Measurements from ENCODE around the gene SPAG9. TPM values are rescaled to one million over a fixed set of nuclear protein-coding genes. Genes with fewer than 3 reads are reported as not detected.

SPAG9 gene
- total and polyA plus RNA-seq, 2 experiments from 2014 or later = 13.7 to 45.0 TPM

DNA sequence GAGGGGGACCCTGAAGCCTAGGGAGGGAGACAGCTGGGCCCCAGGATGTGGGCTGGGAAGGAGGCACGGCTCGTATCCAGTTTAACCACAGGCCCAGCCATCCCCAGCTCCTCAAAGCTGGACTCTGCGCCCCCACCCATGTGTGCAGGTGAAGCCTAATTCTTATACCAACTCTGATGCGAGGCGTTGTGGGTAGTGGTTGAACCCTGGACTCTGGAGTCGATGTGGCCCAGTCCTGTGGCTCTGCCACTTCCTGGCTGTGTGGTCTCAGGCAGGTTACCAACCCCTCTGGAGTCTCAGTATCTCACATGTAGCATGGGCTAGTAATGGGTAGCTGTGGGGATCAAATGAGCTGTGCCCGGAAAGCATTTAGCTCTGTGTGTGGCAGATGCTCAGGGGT is 194.1 kb downstream of the SPAG9 start (continued):
- TF ChIP-seq, protein P1, sequence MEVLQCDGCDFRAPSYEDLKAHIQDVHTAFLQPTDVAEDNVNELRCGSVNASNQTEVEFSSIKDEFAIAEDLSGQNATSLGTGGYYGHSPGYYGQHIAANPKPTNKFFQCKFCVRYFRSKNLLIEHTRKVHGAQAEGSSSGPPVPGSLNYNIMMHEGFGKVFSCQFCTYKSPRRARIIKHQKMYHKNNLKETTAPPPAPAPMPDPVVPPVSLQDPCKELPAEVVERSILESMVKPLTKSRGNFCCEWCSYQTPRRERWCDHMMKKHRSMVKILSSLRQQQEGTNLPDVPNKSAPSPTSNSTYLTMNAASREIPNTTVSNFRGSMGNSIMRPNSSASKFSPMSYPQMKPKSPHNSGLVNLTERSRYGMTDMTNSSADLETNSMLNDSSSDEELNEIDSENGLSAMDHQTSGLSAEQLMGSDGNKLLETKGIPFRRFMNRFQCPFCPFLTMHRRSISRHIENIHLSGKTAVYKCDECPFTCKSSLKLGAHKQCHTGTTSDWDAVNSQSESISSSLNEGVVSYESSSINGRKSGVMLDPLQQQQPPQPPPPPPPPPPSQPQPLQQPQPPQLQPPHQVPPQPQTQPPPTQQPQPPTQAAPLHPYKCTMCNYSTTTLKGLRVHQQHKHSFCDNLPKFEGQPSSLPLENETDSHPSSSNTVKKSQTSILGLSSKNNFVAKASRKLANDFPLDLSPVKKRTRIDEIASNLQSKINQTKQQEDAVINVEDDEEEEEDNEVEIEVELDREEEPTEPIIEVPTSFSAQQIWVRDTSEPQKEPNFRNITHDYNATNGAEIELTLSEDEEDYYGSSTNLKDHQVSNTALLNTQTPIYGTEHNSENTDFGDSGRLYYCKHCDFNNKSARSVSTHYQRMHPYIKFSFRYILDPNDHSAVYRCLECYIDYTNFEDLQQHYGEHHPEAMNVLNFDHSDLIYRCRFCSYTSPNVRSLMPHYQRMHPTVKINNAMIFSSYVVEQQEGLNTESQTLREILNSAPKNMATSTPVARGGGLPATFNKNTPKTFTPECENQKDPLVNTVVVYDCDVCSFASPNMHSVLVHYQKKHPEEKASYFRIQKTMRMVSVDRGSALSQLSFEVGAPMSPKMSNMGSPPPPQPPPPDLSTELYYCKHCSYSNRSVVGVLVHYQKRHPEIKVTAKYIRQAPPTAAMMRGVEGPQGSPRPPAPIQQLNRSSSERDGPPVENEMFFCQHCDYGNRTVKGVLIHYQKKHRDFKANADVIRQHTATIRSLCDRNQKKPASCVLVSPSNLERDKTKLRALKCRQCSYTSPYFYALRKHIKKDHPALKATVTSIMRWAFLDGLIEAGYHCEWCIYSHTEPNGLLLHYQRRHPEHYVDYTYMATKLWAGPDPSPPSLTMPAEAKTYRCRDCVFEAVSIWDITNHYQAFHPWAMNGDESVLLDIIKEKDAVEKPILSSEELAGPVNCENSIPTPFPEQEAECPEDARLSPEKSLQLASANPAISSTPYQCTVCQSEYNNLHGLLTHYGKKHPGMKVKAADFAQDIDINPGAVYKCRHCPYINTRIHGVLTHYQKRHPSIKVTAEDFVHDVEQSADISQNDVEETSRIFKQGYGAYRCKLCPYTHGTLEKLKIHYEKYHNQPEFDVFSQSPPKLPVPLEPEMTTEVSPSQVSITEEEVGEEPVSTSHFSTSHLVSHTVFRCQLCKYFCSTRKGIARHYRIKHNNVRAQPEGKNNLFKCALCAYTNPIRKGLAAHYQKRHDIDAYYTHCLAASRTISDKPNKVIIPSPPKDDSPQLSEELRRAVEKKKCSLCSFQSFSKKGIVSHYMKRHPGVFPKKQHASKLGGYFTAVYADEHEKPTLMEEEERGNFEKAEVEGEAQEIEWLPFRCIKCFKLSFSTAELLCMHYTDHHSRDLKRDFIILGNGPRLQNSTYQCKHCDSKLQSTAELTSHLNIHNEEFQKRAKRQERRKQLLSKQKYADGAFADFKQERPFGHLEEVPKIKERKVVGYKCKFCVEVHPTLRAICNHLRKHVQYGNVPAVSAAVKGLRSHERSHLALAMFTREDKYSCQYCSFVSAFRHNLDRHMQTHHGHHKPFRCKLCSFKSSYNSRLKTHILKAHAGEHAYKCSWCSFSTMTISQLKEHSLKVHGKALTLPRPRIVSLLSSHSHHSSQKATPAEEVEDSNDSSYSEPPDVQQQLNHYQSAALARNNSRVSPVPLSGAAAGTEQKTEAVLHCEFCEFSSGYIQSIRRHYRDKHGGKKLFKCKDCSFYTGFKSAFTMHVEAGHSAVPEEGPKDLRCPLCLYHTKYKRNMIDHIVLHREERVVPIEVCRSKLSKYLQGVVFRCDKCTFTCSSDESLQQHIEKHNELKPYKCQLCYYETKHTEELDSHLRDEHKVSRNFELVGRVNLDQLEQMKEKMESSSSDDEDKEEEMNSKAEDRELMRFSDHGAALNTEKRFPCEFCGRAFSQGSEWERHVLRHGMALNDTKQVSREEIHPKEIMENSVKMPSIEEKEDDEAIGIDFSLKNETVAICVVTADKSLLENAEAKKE (CRISPR knock-in tag; IDR thresholded peaks at IDR 0.05) = no peak

DNA sequence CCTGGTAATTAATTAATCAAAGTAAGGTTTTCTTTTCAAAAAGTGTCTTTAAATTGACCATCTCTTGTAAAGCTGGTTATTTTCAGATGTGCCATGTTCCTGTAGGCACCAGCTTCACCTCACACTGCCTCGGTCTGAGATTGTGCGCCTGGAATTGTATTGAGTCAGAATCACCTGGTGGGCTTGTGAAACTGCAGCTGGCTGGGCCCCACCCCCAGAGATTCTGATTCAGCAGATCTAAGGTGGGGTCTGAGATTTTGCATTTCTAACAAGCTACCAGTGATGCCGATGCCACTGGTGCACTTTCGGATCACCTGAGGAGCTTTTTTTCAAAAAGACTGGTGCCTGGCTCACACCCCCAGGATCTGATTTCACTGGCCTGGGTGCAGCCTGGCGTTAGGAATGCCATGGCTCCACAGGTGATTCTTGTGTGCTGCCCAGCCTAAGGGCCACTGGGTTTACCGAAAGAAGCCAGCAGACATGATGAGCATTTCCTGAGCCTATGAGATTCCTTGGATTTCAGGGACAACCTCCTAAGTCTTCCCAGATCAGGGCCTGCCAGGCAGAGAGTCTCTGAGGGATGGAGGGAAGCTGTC is 195.3 kb downstream of the SPAG9 start:
- no peaks in the 10 kb centered on the region for H3K79me2 ChIP-seq (replicated peaks; ENCODE audit: insufficient read depth)
- no peak overlapping the region for H3K4me3 ChIP-seq
- H3K4me1 ChIP-seq (ENCODE audit: insufficient read depth) = peaks cover 10% of the 10 kb centered on the region; the same call in 1 of the 2 replicates
- ATAC-seq = peak; percentile 69
- H3K36me3 ChIP-seq (ENCODE audit: insufficient read depth) = no peaks in the 10 kb centered on the region
- H3K27me3 ChIP-seq (ENCODE audit: insufficient read depth) = peaks cover 8% of the 10 kb centered on the region
- Mint-ChIP-seq H3K4me1 (peaks cover 27% of the 10 kb centered on the region), H3K36me3 (ENCODE audit: low read depth) (no peaks in the 10 kb centered on the region), H3K4me3 (no peak overlapping the region), H3K27ac (no peak overlapping the region; the same call in 1 of the 2 replicates), H3K27me3 (ENCODE audit: insufficient read depth, low read depth, poor library complexity) (peaks cover 18% of the 10 kb centered on the region), H3K9me3 (no peaks in the 10 kb centered on the region)
- peak overlapping the region; percentile 78 for H2AFZ ChIP-seq
- 0 out of 2 replicates have a peak, but pooled peaks cover 3% of the 10 kb centered on the region for H3F3A ChIP-seq (replicated peaks; ENCODE audit: low read depth)
- H4K20me1 ChIP-seq (replicated peaks; ENCODE audit: insufficient read depth) = no peaks in the 10 kb centered on the region
- DNase-seq (ENCODE audit: low spot score) = peak; percentile 50
- no peak overlapping the region for H3K4me2 ChIP-seq
- no peak overlapping the region for H3K27ac ChIP-seq (ENCODE audit: low read depth)
- H3K9me2 ChIP-seq (ENCODE audit: insufficient read depth) = no peaks in the 10 kb centered on the region
- TF ChIP-seq, protein P2, sequence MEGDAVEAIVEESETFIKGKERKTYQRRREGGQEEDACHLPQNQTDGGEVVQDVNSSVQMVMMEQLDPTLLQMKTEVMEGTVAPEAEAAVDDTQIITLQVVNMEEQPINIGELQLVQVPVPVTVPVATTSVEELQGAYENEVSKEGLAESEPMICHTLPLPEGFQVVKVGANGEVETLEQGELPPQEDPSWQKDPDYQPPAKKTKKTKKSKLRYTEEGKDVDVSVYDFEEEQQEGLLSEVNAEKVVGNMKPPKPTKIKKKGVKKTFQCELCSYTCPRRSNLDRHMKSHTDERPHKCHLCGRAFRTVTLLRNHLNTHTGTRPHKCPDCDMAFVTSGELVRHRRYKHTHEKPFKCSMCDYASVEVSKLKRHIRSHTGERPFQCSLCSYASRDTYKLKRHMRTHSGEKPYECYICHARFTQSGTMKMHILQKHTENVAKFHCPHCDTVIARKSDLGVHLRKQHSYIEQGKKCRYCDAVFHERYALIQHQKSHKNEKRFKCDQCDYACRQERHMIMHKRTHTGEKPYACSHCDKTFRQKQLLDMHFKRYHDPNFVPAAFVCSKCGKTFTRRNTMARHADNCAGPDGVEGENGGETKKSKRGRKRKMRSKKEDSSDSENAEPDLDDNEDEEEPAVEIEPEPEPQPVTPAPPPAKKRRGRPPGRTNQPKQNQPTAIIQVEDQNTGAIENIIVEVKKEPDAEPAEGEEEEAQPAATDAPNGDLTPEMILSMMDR (conservative IDR thresholded peaks at IDR 0.05; ENCODE audit: low read depth in 2 of 2) = no peak
- TF ChIP-seq, protein P3, sequence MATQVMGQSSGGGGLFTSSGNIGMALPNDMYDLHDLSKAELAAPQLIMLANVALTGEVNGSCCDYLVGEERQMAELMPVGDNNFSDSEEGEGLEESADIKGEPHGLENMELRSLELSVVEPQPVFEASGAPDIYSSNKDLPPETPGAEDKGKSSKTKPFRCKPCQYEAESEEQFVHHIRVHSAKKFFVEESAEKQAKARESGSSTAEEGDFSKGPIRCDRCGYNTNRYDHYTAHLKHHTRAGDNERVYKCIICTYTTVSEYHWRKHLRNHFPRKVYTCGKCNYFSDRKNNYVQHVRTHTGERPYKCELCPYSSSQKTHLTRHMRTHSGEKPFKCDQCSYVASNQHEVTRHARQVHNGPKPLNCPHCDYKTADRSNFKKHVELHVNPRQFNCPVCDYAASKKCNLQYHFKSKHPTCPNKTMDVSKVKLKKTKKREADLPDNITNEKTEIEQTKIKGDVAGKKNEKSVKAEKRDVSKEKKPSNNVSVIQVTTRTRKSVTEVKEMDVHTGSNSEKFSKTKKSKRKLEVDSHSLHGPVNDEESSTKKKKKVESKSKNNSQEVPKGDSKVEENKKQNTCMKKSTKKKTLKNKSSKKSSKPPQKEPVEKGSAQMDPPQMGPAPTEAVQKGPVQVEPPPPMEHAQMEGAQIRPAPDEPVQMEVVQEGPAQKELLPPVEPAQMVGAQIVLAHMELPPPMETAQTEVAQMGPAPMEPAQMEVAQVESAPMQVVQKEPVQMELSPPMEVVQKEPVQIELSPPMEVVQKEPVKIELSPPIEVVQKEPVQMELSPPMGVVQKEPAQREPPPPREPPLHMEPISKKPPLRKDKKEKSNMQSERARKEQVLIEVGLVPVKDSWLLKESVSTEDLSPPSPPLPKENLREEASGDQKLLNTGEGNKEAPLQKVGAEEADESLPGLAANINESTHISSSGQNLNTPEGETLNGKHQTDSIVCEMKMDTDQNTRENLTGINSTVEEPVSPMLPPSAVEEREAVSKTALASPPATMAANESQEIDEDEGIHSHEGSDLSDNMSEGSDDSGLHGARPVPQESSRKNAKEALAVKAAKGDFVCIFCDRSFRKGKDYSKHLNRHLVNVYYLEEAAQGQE (IDR thresholded peaks at IDR 0.05; ENCODE audit: unreplicated experiment) = no peak
- no peak for TF ChIP-seq NANOG (IDR thresholded peaks at IDR 0.05; ENCODE audit: borderline replicate concordance)
